Mucosa of descending colon (tissue), 3 donors: Measurements from ENCODE around the gene HS1BP3. TPM values are rescaled to one million over a fixed set of nuclear protein-coding genes. Genes with fewer than 3 reads are reported as not detected.

Experiments used
- ATAC-seq: fragments of 200-7000 bp; cut with Tn5 transposase; one replicate; pipeline ENCODE4 v1.9.1; 2020; ENCODE audit warnings: mild to moderate bottlenecking, moderate library complexity
- DNase-seq, 3 donors: peaks; one replicate each; pipeline ENCODE4 v3.0.0-alpha.2; 2020
- H3K36me3 ChIP-seq: fragments of 200-600 bp; one replicate; pipeline ENCODE4 v1.8.0; 2021; ENCODE audit warnings: low read depth, mild to moderate bottlenecking
- H3K4me1 ChIP-seq: fragments of 200-600 bp; one replicate; pipeline ENCODE4 v1.8.0; 2021; ENCODE audit warnings: low read depth, mild to moderate bottlenecking
- H3K4me3 ChIP-seq: fragments of 200-600 bp; one replicate; pipeline ENCODE4 v1.8.0; 2021; ENCODE audit warnings: mild to moderate bottlenecking
- H3K9me3 ChIP-seq: fragments of 200-600 bp; one replicate; pipeline ENCODE4 v1.8.0; 2021; ENCODE audit warnings: mild to moderate bottlenecking
- CTCF ChIP-seq: fragments of 200-600 bp; IDR thresholded peaks from one replicate; pipeline ENCODE4 v1.8.0; 2022; ENCODE audit warnings: antibody characterized with exemption, mild to moderate bottlenecking
- intact Hi-C, 2 donors: fragments of 100-400 bp; cut with DNase I in 1 of 2; cut with micrococcal nuclease in 1 of 2; formaldehyde crosslinking; loops; one replicate each; pipeline versions ENCODE4 v1.11.0 to v1.11.1; 2022; cut with DNase I, micrococcal nuclease
- total RNA-seq, 3 donors: library from RNA; stranded (reverse); fragmentation: NEBNext Ultra II Directional in 2 of 3; extraction: Animal tissue kit (Norgen Biotek cat#: 25700) in 2 of 3; gene quantifications; one replicate each; pipeline versions ENCODE4 v1.2.1 to v1.2.4, GENCODE V29; 2021 to 2023
- donor health status: DM: no; HTN: no; CAD: no; lungs with moderate emphysema.
- donor health status: DM: no; HTN: no; CAD: no.
- donor health status: DM: no; HTN: yes; CAD: no.

The HS1BP3 gene
- total RNA-seq, 3 donors from 2014 or later, result 28.8 to 47.0 (median 29.7) TPM

GRCh38 chr2:20612925-20613916 lies 37.7 kb downstream of the HS1BP3 start:
- Histone ChIP-seq H3K4me3 (no peak overlapping the region), H3K9me3 (no peaks in the 10 kb centered on the region), H3K36me3 (no peaks in the 10 kb centered on the region), H3K4me1 (peaks cover 8% of the 10 kb centered on the region)
- ATAC-seq (no peak), DNase-seq (peak in 2 of 3 donors; percentile 21 to 42)
- intact Hi-C loops, result no loop called here
- no peak for TF ChIP-seq CTCF

DNA sequence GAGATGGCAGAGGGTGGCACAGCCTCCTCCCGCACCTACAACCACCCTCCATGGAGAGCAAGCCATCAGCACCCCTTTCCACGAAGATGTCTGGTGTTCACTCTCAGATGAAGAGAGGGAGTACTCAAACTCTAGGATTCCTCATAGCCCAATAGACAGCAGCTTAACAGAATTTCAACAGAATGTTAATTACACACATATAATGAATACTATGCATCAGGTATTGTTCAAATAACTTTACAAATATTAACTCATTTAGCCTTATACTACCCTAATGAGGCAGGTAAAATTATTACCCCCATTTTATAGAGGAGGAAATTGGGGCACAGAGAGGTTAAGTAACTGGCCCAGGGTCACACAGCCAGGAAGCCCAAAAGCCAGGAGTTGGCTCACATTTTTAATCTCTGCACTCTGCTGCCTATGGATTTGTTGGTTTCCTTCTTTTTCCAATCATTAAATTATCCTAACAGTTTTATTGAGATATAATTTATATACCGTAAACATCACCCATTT lies 39.0 kb downstream of the HS1BP3 start:
- no peak for ATAC-seq
- no peak for TF ChIP-seq CTCF
- no peaks in the 10 kb centered on the region for H3K9me3 ChIP-seq
- no peaks in the 10 kb centered on the region for H3K36me3 ChIP-seq
- no peak for DNase-seq
- intact Hi-C loops, result no loop called here
- H3K4me3 ChIP-seq, result no peak overlapping the region
- H3K4me1 ChIP-seq, result peaks cover 3% of the 10 kb centered on the region

DNA sequence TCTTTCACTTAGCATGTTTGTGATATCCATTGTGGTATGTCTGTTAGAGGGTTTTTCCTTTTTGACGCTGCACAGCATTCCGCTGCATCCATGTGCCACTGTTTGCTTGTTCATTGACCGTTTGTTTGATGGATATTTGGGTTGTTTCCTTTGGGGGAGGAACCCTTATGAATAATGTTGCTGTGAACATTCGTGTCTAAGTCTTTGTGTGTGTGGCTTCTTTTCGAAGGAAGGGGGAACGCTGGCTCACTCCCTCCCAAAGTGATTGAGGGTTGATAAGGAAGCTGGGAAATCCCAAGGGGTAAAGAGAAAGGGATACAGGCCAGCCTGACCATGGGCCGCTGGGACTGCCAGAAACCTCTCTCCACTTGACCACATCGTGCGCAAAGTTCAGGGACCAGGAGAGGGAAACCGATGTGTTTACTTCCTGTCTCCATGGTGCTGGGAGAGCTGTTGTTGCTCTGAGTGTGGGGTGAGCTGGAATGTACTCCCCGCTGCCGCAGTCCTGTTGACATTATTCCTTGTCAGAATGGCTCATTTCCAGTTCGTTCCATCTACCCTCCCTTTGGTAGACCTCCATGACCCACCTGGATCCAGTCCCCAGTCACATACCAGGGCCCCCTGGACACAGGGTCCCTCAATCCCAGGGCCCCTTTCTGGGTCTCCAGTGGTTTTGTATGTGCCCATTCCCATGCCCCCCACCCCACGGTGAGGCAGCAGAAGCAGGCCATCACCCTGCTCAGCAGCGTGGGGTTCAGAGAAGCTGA lies 39.6 kb downstream of the HS1BP3 start:
- no peaks in the 10 kb centered on the region for H3K36me3 ChIP-seq
- intact Hi-C loops, result no loop called here
- peaks cover 3% of the 10 kb centered on the region for H3K4me1 ChIP-seq
- H3K4me3 ChIP-seq, result no peak overlapping the region
- no peaks in the 10 kb centered on the region for H3K9me3 ChIP-seq
- peak; percentile 46 for ATAC-seq
- peak; percentile 45 to 62 (median 53) for DNase-seq
- no peak for TF ChIP-seq CTCF

- intact Hi-C loops, result no loop called here
- peak in 1 of 3 donors; percentile 15 for DNase-seq
- Histone ChIP-seq H3K4me1 (peaks cover 3% of the 10 kb centered on the region), H3K4me3 (no peak overlapping the region), H3K9me3 (no peaks in the 10 kb centered on the region), H3K36me3 (no peaks in the 10 kb centered on the region)
- no peak for TF ChIP-seq CTCF
- no peak for ATAC-seq
Observed at GRCh38 chr2:20609995-20610357, 40.9 kb downstream of the HS1BP3 start.

DNA sequence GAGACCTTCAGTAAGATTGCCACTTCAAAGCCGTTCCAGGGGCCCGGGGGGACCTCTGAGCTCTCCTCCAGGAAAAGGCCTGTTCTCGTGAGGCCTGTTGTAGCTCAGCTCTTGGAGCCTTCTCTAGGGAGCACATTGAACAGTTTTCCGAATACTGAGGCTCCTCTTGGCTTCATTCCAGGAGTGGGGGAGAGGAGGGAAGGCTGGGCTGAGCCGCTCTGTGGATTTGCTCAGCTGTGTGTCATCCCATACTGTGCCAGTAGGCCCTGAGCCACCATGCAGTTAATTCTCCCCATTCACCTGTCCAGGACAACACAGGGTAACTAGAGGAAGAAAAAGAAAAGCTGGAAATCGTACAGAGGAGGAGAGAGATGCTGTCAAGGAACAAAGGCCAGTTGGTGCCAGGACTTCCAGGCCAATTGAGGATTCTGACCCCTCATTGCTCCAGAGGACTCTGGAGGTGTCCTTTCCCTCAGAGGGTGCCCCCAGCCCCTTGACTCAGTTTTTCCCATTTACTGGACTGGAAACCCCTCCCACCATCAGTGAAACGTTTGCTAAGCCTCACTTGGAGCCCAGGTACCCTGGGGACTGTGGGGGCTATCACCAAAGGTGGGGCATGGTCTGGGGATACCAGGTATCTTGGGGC lies 41.4 kb downstream of the HS1BP3 start:
- TF ChIP-seq CTCF, result no peak
- no peaks in the 10 kb centered on the region for H3K9me3 ChIP-seq
- peaks cover 3% of the 10 kb centered on the region for H3K4me1 ChIP-seq
- H3K4me3 ChIP-seq, result no peak overlapping the region
- peak; percentile 12 for ATAC-seq
- peak in 2 of 3 donors; percentile 21 to 34 for DNase-seq
- H3K36me3 ChIP-seq, result no peaks in the 10 kb centered on the region
- intact Hi-C loops, result no loop called here
